Kidney epithelial cell (primary cell): Measurements from ENCODE around the gene CSK. TPM values are rescaled to one million over a fixed set of nuclear protein-coding genes. Genes with fewer than 3 reads are reported as not detected.

Experiments used
- DNase-seq: peaks from one replicate; pipeline ENCODE4 v3.0.0-alpha.2; 2010; ENCODE audit warnings: low read depth
- H3K27me3 ChIP-seq: 2 replicates; pipeline ENCODE4 v1.6.0; 2011; ENCODE audit warnings: low read length; ENCODE audit not compliant: control insufficient read depth, insufficient read depth
- H3K36me3 ChIP-seq: 2 replicates; pipeline ENCODE4 v1.5.1; 2011; ENCODE audit warnings: low read length; ENCODE audit not compliant: control insufficient read depth, insufficient read depth
- H3K4me3 ChIP-seq: 2 replicates; pipeline ENCODE4 v1.5.1; 2011; ENCODE audit warnings: low read depth, mild to moderate bottlenecking, control low read depth, low read length
- CTCF ChIP-seq: IDR thresholded peaks from 2 replicates; pipeline ENCODE4 v1.5.1; 2011; ENCODE audit warnings: mild to moderate bottlenecking, moderate library complexity, low read length, control low read depth, inconsistent platforms; ENCODE audit not compliant: insufficient read depth, poor library complexity, severe bottlenecking
- total RNA-seq: library from RNA; depleted of rRNA; stranded (reverse); fragments of >200 nt; gene quantifications from 2 replicates; pipeline ENCODE4 v1.2.3, GENCODE V29; 2015

Gene CSK
- total RNA-seq, 1 donor from 2014 or later: 48.0 TPM

GRCh38 chr15:74831813-74832495 lies 50.1 kb downstream of the CSK start:
- TF ChIP-seq CTCF: no peak
- no peak for DNase-seq
- Histone ChIP-seq H3K4me3 (no peak overlapping the region), H3K27me3 (peaks cover 18% of the 10 kb centered on the region), H3K36me3 (no peaks in the 10 kb centered on the region)

- Histone ChIP-seq H3K36me3 (no peaks in the 10 kb centered on the region), H3K4me3 (no peak overlapping the region), H3K27me3 (peaks cover 10% of the 10 kb centered on the region)
- DNase-seq: no peak
- no peak for TF ChIP-seq CTCF
Observed at GRCh38 chr15:74832826-74833225, 50.9 kb downstream of the CSK start.

- no peak for DNase-seq
- TF ChIP-seq CTCF: no peak
Observed at GRCh38 chr15:74833376-74834107, 51.7 kb downstream of the CSK start.

GRCh38 chr15:74835312-74835823 lies 53.5 kb downstream of the CSK start:
- TF ChIP-seq CTCF: peak; percentile 90
- H3K36me3 ChIP-seq: no peaks in the 10 kb centered on the region
- no peaks in the 10 kb centered on the region for H3K27me3 ChIP-seq
- H3K4me3 ChIP-seq: no peak overlapping the region
- no peak for DNase-seq

More at GRCh38 chr15:74833376-74834107, 51.7 kb downstream of the CSK start:
- peaks cover 3% of the 10 kb centered on the region for H3K27me3 ChIP-seq
- H3K36me3 ChIP-seq: no peaks in the 10 kb centered on the region
- H3K4me3 ChIP-seq: no peak overlapping the region

GRCh38 chr15:74836846-74837245 lies 55.0 kb downstream of the CSK start:
- DNase-seq: no peak
- H3K36me3 ChIP-seq: no peaks in the 10 kb centered on the region
- no peaks in the 10 kb centered on the region for H3K27me3 ChIP-seq
- no peak overlapping the region for H3K4me3 ChIP-seq
- TF ChIP-seq CTCF: no peak
